Esophagus muscularis mucosa (tissue), 4 donors: ENCODE measurements around the gene SPPL2C. TPM values are rescaled to one million over a fixed set of nuclear protein-coding genes. Genes with fewer than 3 reads are reported as not detected.

Experiments used
- DNase-seq: peaks from one replicate; pipeline ENCODE4 v3.0.0-alpha.2; 2017; ENCODE audit errors: extremely low spot score
- H3K27ac ChIP-seq, 4 donors: fragments of 200-600 bp; sonication (generic); replicated peaks in 1 of 4; 1 replicate in 3 of 4; 2 replicates in 1 of 4; pipeline ENCODE4 v1.5.1; 2016 to 2019; ENCODE audit warnings: mild to moderate bottlenecking in 1 of 4
- H3K27me3 ChIP-seq, 4 donors: fragments of 200-600 bp; sonication (generic); one replicate each; pipeline versions ENCODE4 v1.5.1 to v1.6.0; 2016 to 2019
- H3K36me3 ChIP-seq, 4 donors: fragments of 200-600 bp; sonication (generic); one replicate each; pipeline ENCODE4 v1.5.1; 2016 to 2019
- H3K4me1 ChIP-seq, 4 donors: fragments of 200-600 bp; sonication (generic); one replicate each; pipeline ENCODE4 v1.5.1; 2016 to 2019
- H3K4me3 ChIP-seq, 4 donors: fragments of 200-600 bp; sonication (generic); 1 replicate in 2 of 4; 2 replicates in 2 of 4; pipeline ENCODE4 v1.5.1; 2016 to 2019; ENCODE audit warnings: mild to moderate bottlenecking in 4 of 4, moderate library complexity in 1 of 4
- H3K9me3 ChIP-seq, 4 donors: fragments of 200-600 bp; sonication (generic); 1 replicate in 3 of 4; 2 replicates in 1 of 4; pipeline ENCODE4 v1.5.1; 2016 to 2019
- EP300 ChIP-seq: sonication (generic); formaldehyde crosslinking; IDR thresholded peaks from one replicate; pipeline ENCODE4 v1.6.1; 2017; ENCODE audit warnings: antibody characterized with exemption
- POLR2A ChIP-seq: fragments of 450-650 bp; IDR thresholded peaks from one replicate; pipeline ENCODE4 v1.6.1; 2017; ENCODE audit warnings: antibody characterized with exemption, moderate library complexity, mild to moderate bottlenecking, low read depth
- POLR2AphosphoS5 ChIP-seq, 2 donors: sonication (generic); formaldehyde crosslinking; IDR thresholded peaks; one replicate each; pipeline ENCODE4 v1.6.1; 2017; ENCODE audit warnings: antibody characterized with exemption in 2 of 2
- WGBS: methylation state at CpG from one replicate; pipeline ENCODE4 v1.1.5; 2018; 5-methylcytosine and 5-hydroxymethylcytosine counted together
- intact Hi-C: fragments of 100-400 bp; cut with DNase I; formaldehyde crosslinking; loops from one replicate; pipeline ENCODE4 v1.15.1; 2023
- total RNA-seq, 4 donors: library from RNA; depleted of rRNA; stranded (reverse); fragments of >200 nt; gene quantifications; one replicate each; pipeline versions ENCODE4 v1.1.0 to v1.2.1, GENCODE V29; 2016
- TF ChIP-seq, protein P1 (sequence below), 3 experiments: fragments of 200-600 bp in 2 of 3; fragments of 450-650 bp in 1 of 3; sonication (generic) in 2 of 3; IDR thresholded peaks; one replicate each; pipeline ENCODE4 v1.5.1; 2017 to 2019; ENCODE audit warnings: antibody characterized with exemption in 3 of 3, mild to moderate bottlenecking in 2 of 3, moderate library complexity in 1 of 3

The SPPL2C gene
- total RNA-seq, 4 donors from 2014 or later, result not detected

- Histone ChIP-seq H3K4me3 (no peak overlapping the region), H3K9me3 (no peaks in the 10 kb centered on the region), H3K27ac (no peak overlapping the region), H3K36me3 (no peaks in the 10 kb centered on the region), H3K4me1 (no peaks in the 10 kb centered on the region), H3K27me3 (peaks cover 0 to 74% (median 0%) of the 10 kb centered on the region in 4 donors)
- 93% methylated on average over 4 of the region's 5 CpGs for WGBS
- no peak for DNase-seq
- intact Hi-C loops, result no loop called here
- TF ChIP-seq POLR2AphosphoS5 (IDR thresholded peaks at IDR 0.05) (no peak), POLR2A (no peak), EP300 (no peak)
- TF ChIP-seq, protein P1, sequence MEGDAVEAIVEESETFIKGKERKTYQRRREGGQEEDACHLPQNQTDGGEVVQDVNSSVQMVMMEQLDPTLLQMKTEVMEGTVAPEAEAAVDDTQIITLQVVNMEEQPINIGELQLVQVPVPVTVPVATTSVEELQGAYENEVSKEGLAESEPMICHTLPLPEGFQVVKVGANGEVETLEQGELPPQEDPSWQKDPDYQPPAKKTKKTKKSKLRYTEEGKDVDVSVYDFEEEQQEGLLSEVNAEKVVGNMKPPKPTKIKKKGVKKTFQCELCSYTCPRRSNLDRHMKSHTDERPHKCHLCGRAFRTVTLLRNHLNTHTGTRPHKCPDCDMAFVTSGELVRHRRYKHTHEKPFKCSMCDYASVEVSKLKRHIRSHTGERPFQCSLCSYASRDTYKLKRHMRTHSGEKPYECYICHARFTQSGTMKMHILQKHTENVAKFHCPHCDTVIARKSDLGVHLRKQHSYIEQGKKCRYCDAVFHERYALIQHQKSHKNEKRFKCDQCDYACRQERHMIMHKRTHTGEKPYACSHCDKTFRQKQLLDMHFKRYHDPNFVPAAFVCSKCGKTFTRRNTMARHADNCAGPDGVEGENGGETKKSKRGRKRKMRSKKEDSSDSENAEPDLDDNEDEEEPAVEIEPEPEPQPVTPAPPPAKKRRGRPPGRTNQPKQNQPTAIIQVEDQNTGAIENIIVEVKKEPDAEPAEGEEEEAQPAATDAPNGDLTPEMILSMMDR (IDR thresholded peaks at IDR 0.05), result no peak
Measured at GRCh38 chr17:45835481-45835880, 9.2 kb upstream of the SPPL2C start.

- Histone ChIP-seq H3K4me1 (no peaks in the 10 kb centered on the region), H3K9me3 (no peaks in the 10 kb centered on the region), H3K36me3 (no peaks in the 10 kb centered on the region), H3K4me3 (no peak overlapping the region), H3K27me3 (peaks cover 0 to 67% (median 0%) of the 10 kb centered on the region in 4 donors), H3K27ac (no peak overlapping the region)
- DNase-seq, result no peak
- intact Hi-C loops, result no loop called here
- TF ChIP-seq POLR2AphosphoS5 (IDR thresholded peaks at IDR 0.05) (no peak), EP300 (no peak), POLR2A (no peak)
- TF ChIP-seq, protein P1 (IDR thresholded peaks at IDR 0.05), result no peak
- 77% methylated on average over 15 of the region's 20 CpGs for whole genome bisulfite sequencing
Measured at GRCh38 chr17:45836047-45837044, 8.3 kb upstream of the SPPL2C start.

DNA sequence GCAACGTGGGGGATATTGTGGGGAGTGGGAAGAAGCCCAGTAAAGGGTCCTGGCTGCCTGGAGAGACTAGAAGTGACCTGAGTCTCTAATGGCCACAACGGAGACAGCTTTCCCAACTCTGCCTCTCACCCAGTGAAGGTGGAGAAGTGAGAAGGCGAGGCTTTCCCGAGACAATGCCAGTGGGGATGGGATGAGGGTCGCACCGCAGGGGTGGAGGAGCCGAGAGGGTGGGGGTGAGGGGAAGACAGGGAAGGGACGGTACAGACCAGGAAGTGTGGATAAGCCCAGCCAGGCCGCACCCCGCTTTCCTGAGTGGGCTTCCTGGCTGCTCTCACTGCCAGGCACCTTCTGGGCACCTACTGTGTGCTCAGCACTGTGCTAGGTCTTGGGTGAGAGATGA, 7.5 kb upstream of the SPPL2C start:
- no peak overlapping the region for H3K4me3 ChIP-seq
- H3K27me3 ChIP-seq, result peaks cover 0 to 67% (median 0%) of the 10 kb centered on the region in 4 donors
- no peaks in the 10 kb centered on the region for H3K4me1 ChIP-seq
- no peak for TF ChIP-seq POLR2AphosphoS5 (IDR thresholded peaks at IDR 0.05)
- no peak for TF ChIP-seq POLR2A
- TF ChIP-seq, protein P1 (IDR thresholded peaks at IDR 0.05), result no peak
- TF ChIP-seq EP300, result no peak
- H3K36me3 ChIP-seq, result no peaks in the 10 kb centered on the region
- no peak for DNase-seq
- 48% methylated on average over 8 of the region's 10 CpGs for WGBS
- intact Hi-C loops, result no loop called here
- H3K27ac ChIP-seq, result no peak overlapping the region
- H3K9me3 ChIP-seq, result no peaks in the 10 kb centered on the region

GRCh38 chr17:45837603-45838002, 7.1 kb upstream of the SPPL2C start:
- peaks cover 0 to 63% (median 0%) of the 10 kb centered on the region in 4 donors for H3K27me3 ChIP-seq
- H3K36me3 ChIP-seq, result no peaks in the 10 kb centered on the region
- no peaks in the 10 kb centered on the region for H3K4me1 ChIP-seq
- DNase-seq, result no peak
- H3K27ac ChIP-seq, result no peak overlapping the region
- intact Hi-C loops, result no loop called here
- TF ChIP-seq, protein P1 (IDR thresholded peaks at IDR 0.05), result no peak
- no peak for TF ChIP-seq POLR2AphosphoS5 (IDR thresholded peaks at IDR 0.05)
- no peak for TF ChIP-seq POLR2A
- no peak for TF ChIP-seq EP300
- no peak overlapping the region for H3K4me3 ChIP-seq
- WGBS, result 88% methylated on average over 8 of the region's 9 CpGs
- H3K9me3 ChIP-seq, result no peaks in the 10 kb centered on the region
